Neuronal stem cell (in vitro differentiated cells): ENCODE data around the gene UPK1A.
A peak's percentile ranks its signal among the peaks of the same experiment; 100 is the strongest.
"Not testable (repeated sequence)": the region's sequence is repeated elsewhere in the genome, so short reads cannot be mapped to it uniquely, and the experiment has no call there.

Source experiments
- DNase-seq: peaks from one replicate; pipeline ENCODE4 v3.0.0-alpha.2; 2013; ENCODE audit warnings: low spot score
- H2AFZ ChIP-seq: one replicate; pipeline ENCODE4 v1.6.1; 2013; ENCODE audit warnings: mild to moderate bottlenecking, low read length, inconsistent platforms
- H2AK5ac ChIP-seq: 2 replicates; pipeline ENCODE4 v1.6.1; 2013; ENCODE audit warnings: low read depth, mild to moderate bottlenecking, inconsistent platforms, low read length, moderate library complexity, mixed read lengths
- H2BK120ac ChIP-seq: 2 replicates; pipeline ENCODE4 v1.6.1; 2013; ENCODE audit warnings: low read depth, mild to moderate bottlenecking, inconsistent platforms, low read length, moderate library complexity, mixed read lengths
- H2BK12ac ChIP-seq: one replicate; pipeline ENCODE4 v1.6.1; 2013; ENCODE audit warnings: low read length, inconsistent platforms
- H2BK15ac ChIP-seq: 2 replicates; pipeline ENCODE4 v1.6.1; 2013; ENCODE audit warnings: mild to moderate bottlenecking, low read length, inconsistent platforms, mixed read lengths
- H2BK5ac ChIP-seq: one replicate; pipeline ENCODE4 v1.6.1; 2013; ENCODE audit warnings: inconsistent platforms, mild to moderate bottlenecking, low read length, moderate library complexity
- H3K14ac ChIP-seq: one replicate; pipeline ENCODE4 v1.6.1; 2013; ENCODE audit warnings: low read length, inconsistent platforms
- H3K18ac ChIP-seq: 2 replicates; pipeline ENCODE4 v1.6.1; 2013; ENCODE audit warnings: low read length, inconsistent platforms
- H3K23ac ChIP-seq: 2 replicates; pipeline ENCODE4 v1.6.1; 2013; ENCODE audit warnings: low read depth, mild to moderate bottlenecking, mixed read lengths, low read length, inconsistent platforms; ENCODE audit not compliant: poor library complexity
- H3K27ac ChIP-seq: replicated peaks from 3 replicates; pipeline ENCODE4 v1.5.1; 2013; ENCODE audit warnings: low read length, inconsistent platforms
- H3K27me3 ChIP-seq, 3 experiments: 2 replicates each; pipeline ENCODE4 v1.6.1; 2013; ENCODE audit warnings: low read length in 3 of 3, mild to moderate bottlenecking in 2 of 3, inconsistent platforms in 1 of 3, low read depth in 1 of 3, mixed read lengths in 1 of 3, moderate library complexity in 1 of 3; ENCODE audit not compliant: control insufficient read depth in 3 of 3, insufficient read depth in 3 of 3
- H3K36me3 ChIP-seq, 2 donors: replicated peaks in 1 of 2; 2 replicates each; pipeline ENCODE4 v1.6.1; 2013; ENCODE audit warnings: low read length in 2 of 2; ENCODE audit not compliant: control insufficient read depth in 2 of 2, insufficient read depth in 2 of 2
- H3K4ac ChIP-seq: 2 replicates; pipeline ENCODE4 v1.6.1; 2013; ENCODE audit warnings: inconsistent platforms, mild to moderate bottlenecking, low read length, moderate library complexity
- H3K4me1 ChIP-seq, 2 donors: 1 replicate in 1 of 2; 2 replicates in 1 of 2; pipeline ENCODE4 v1.6.1; 2013; ENCODE audit warnings: low read length in 2 of 2, low read depth in 1 of 2; ENCODE audit not compliant: control insufficient read depth in 2 of 2, insufficient read depth in 1 of 2
- H3K4me2 ChIP-seq: one replicate; pipeline ENCODE4 v1.6.1; 2013; ENCODE audit warnings: mild to moderate bottlenecking, low read length, inconsistent platforms; ENCODE audit not compliant: insufficient read depth, poor library complexity, severe bottlenecking
- H3K4me3 ChIP-seq, 2 donors: 2 replicates each; pipeline ENCODE4 v1.5.1; 2013; ENCODE audit warnings: low read length in 2 of 2, mild to moderate bottlenecking in 2 of 2, inconsistent platforms in 1 of 2, moderate library complexity in 1 of 2
- H3K79me1 ChIP-seq: one replicate; pipeline ENCODE4 v1.6.1; 2013; ENCODE audit warnings: low read depth, mild to moderate bottlenecking, inconsistent platforms, low read length, moderate library complexity
- H3K9ac ChIP-seq: one replicate; pipeline ENCODE4 v1.6.1; 2013; ENCODE audit warnings: mild to moderate bottlenecking, low read depth, low read length, inconsistent platforms; ENCODE audit not compliant: poor library complexity
- H3K9me3 ChIP-seq, 2 donors: replicated peaks in 1 of 2; 2 replicates each; pipeline versions ENCODE3 to v1.6.1; 2013; ENCODE audit warnings: low read length in 2 of 2, mild to moderate bottlenecking in 2 of 2, inconsistent platforms in 1 of 2, low read depth in 1 of 2, mixed read lengths in 1 of 2, moderate library complexity in 1 of 2; ENCODE audit not compliant: control insufficient read depth in 2 of 2, insufficient read depth in 1 of 2
- H4K8ac ChIP-seq: one replicate; pipeline ENCODE4 v1.6.1; 2013; ENCODE audit warnings: low read depth, mild to moderate bottlenecking, inconsistent platforms, low read length, moderate library complexity
- H4K91ac ChIP-seq: one replicate; pipeline ENCODE4 v1.6.1; 2013; ENCODE audit warnings: low read length, low read depth, mild to moderate bottlenecking, inconsistent platforms; ENCODE audit not compliant: poor library complexity
- WGBS, 2 donors: extraction: QIAGEN DNeasy Blood & Tissue Kit; methylation state at CpG; one replicate each; pipeline ENCODE4 v1.1.7; 2013; ENCODE audit warnings: missing lambda C conversion rate in 2 of 2, mixed read lengths in 1 of 2; ENCODE audit not compliant: insufficient read length in 2 of 2, insufficient replicate concordance in 1 of 2; ENCODE audit errors: extremely low coverage in 2 of 2; 5-methylcytosine and 5-hydroxymethylcytosine counted together

UPK1A gene

DNA sequence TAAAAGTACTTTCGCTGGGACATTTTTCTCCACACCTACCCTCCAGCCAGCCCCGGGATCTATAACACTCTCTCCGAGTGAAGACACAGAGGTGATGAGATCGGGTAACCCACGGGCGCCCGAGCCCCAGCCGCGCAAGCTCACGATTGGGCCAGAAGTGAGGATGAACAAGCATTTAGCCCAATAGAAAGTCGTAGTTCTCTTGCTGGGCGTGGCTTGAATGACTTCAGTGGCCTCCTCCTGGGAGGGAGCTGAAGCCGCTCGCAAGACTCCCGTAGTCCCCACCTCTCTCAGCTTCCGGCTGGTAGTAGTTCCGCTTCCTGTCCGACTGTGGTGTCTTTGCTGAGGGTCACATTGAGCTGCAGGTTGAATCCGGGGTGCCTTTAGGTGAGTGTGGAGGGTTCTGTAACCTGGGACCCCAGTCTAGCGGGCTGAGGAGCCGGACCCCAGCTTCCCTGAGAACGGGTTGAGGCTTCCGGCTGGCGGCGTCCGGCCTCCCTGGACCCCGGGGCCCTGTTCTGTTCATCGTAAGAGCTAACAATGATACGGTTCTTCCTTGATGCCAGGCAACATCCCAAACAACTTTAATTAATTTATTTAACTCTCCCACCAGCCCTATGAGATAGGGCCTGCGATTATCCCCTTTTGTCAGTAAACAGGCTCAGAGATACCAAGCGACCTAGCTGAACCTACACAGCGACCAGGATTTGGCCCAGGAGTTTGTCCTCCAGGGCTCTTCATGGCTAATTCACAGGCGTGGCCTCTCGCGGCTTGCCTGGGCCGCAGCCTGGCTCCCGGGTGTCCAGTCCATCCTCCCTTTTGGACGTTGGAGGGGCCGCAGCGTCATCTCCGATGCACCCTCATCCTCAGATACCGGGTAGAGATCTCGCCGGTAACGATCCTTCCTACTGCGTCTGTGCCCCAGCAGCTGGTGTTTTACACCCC is 18.0 kb upstream of the UPK1A start, which contains the start of gene COX6B1:
COX6B1 (plus strand) TSS at position 307 of the 945 bp plus-strand sequence. CDS start 2,921 bp downstream, outside the sequence.
- peak within 1 kb of the TSS; percentile 72 for H3K18ac ChIP-seq
- H3K79me1 ChIP-seq, result peaks cover 2% of the 10 kb centered on the region
- H2BK12ac ChIP-seq, result no peak within 1 kb of the TSS
- peak within 1 kb of the TSS; percentile 81 to 92 for H3K4me3 ChIP-seq
- H4K91ac ChIP-seq, result no peak within 1 kb of the TSS
- H3K23ac ChIP-seq, result no peak within 1 kb of the TSS
- H2BK120ac ChIP-seq, result no peak within 1 kb of the TSS
- DNase-seq, result peak; percentile 88
- no CpG with 5 or more reads among the region's 46 CpGs for WGBS, 2 donors
- H2AFZ ChIP-seq, result peak within 1 kb of the TSS; percentile 85
- H2BK5ac ChIP-seq, result no peak within 1 kb of the TSS
- H3K27ac ChIP-seq, result no peak within 1 kb of the TSS
- H3K4me1 ChIP-seq, result peaks cover 8 to 12% of the 10 kb centered on the region in 2 donors
- H3K4ac ChIP-seq, result no peak within 1 kb of the TSS
- peaks cover 0 to 6% (median 0%) of the 10 kb centered on the region in 3 experiments for H3K27me3 ChIP-seq
- H3K14ac ChIP-seq, result peak within 1 kb of the TSS; percentile 41
- peaks cover 7 to 28% of the 10 kb centered on the region in 2 donors for H3K36me3 ChIP-seq
- no peaks in the 10 kb centered on the region for H3K9me3 ChIP-seq
- H3K4me2 ChIP-seq, result peak within 1 kb of the TSS; percentile 82
- H3K9ac ChIP-seq, result peak within 1 kb of the TSS; percentile 89
- no peak within 1 kb of the TSS for H2BK15ac ChIP-seq
- no peak within 1 kb of the TSS for H4K8ac ChIP-seq
- peak within 1 kb of the TSS; percentile 41 for H2AK5ac ChIP-seq

DNA sequence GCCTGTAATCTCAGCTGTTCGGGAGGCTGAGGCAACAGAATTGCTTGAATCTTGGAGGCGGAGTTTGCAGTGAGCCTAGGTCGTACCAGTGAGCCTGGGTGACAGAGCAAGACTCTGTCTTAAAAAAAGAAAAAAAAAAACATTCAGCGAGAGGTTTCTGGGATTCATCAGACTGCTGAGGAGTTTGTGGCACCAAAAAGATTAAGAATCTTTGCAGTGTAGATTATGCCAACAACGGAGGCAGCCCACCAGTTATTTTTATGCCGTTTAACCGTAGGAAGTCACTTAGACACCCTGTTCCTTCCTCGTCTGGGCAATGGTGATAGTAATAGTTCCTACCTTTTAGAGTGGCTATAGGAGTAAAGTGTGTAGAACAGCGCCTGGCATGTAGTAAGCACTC is 15.7 kb upstream of the UPK1A start:
- Histone ChIP-seq H2AFZ (no peak overlapping the region), H2BK120ac (no peak overlapping the region), H3K4ac (no peak overlapping the region), H3K79me1 (peaks cover 2% of the 10 kb centered on the region), H2BK12ac (no peak overlapping the region), H3K14ac (no peak overlapping the region), H3K27me3 (peaks cover 0 to 2% (median 0%) of the 10 kb centered on the region in 3 experiments), H2AK5ac (no peak overlapping the region), H3K18ac (no peak overlapping the region), H3K36me3 (peaks cover 11 to 46% of the 10 kb centered on the region in 2 donors), H3K4me1 (peaks cover 3 to 4% of the 10 kb centered on the region in 2 donors), H3K9ac (no peak overlapping the region), H3K4me3 (no peak overlapping the region), H3K4me2 (no peak overlapping the region), H4K8ac (no peak overlapping the region), H3K27ac (no peak overlapping the region), H2BK5ac (no peak overlapping the region), H4K91ac (no peak overlapping the region), H3K23ac (no peak overlapping the region), H3K9me3 (no peaks in the 10 kb centered on the region), H2BK15ac (no peak overlapping the region)
- no peak for DNase-seq
- no CpG with 5 or more reads among the region's 9 CpGs for WGBS, 2 donors

DNA sequence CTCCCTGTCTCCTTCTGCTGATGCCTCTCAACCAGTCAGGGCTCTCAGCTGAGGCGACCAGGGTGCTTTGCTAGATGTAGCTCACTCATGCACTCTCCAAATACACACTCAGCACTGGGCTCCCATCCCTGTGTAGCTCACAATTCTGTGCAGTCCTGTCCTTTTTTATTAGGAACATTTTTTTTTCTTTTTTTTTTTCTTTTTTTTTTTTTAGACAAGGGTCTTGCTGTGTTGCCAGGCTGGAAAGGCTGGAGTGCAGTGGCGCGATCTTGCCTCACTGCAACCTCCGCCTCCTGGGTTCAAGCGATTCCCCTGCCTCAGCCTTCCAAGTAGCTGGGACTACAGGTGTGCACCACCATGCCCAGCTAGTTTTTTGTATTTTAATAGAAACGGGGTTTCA is 11.5 kb upstream of the UPK1A start:
- not testable (repeated sequence) for H4K91ac ChIP-seq, H3K4me1 ChIP-seq, H3K4me2 ChIP-seq, H3K4ac ChIP-seq, H3K27me3 ChIP-seq, H3K9ac ChIP-seq, H4K8ac ChIP-seq, H3K18ac ChIP-seq, H2BK12ac ChIP-seq, H2BK15ac ChIP-seq, DNase-seq, H3K79me1 ChIP-seq, H2AFZ ChIP-seq, H3K23ac ChIP-seq, H2AK5ac ChIP-seq, H2BK120ac ChIP-seq, H3K27ac ChIP-seq, H3K14ac ChIP-seq, H2BK5ac ChIP-seq, H3K9me3 ChIP-seq
- Histone ChIP-seq H3K4me3 (peak overlapping the region in 1 of 2 donors; percentile 25), H3K36me3 (peaks cover 27 to 85% of the 10 kb centered on the region in 2 donors)
- no CpG with 5 or more reads among the region's 6 CpGs for WGBS, 2 donors

DNA sequence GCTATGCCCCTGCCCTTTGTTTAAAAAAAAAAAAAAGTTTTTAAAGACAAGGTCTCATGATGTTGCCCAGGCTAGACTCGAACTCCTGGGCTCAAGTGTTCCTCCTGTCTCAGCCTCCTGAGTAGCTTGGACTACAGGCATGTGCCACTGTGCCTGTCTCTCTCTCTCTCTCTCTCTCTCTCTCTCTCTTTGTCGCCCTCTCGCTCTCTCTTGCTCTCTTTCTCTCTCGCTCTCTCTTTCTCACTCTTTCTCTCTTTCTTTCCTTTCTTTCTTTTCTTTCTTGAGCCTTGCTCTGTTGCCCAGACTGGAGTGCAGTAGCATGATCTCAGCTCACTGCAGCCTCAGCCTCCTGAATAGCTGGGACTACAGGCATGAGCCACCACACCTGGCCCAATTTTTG is 10.7 kb upstream of the UPK1A start:
- Histone ChIP-seq H3K4me3 (no peak overlapping the region), H3K27me3 (no peaks in the 10 kb centered on the region), H3K4ac (no peak overlapping the region), H4K91ac (no peak overlapping the region), H2BK15ac (no peak overlapping the region), H3K27ac (no peak overlapping the region), H2BK120ac (no peak overlapping the region), H3K18ac (no peak overlapping the region), H3K9me3 (no peaks in the 10 kb centered on the region), H2AK5ac (no peak overlapping the region), H3K14ac (no peak overlapping the region), H3K4me1 (no peaks in the 10 kb centered on the region), H2AFZ (no peak overlapping the region), H3K79me1 (peaks cover 2% of the 10 kb centered on the region), H3K23ac (no peak overlapping the region), H3K9ac (no peak overlapping the region), H4K8ac (no peak overlapping the region), H2BK5ac (no peak overlapping the region), H3K36me3 (peaks cover 29 to 84% of the 10 kb centered on the region in 2 donors), H2BK12ac (no peak overlapping the region), H3K4me2 (no peak overlapping the region)
- WGBS, 2 donors, result no CpG with 5 or more reads among the region's 4 CpGs
- no peak for DNase-seq
